NOMO-1 treated with dmso at 0.1 percent for 144 hours (cell line): ENCODE measurements around the gene RHOJ.
"Not testable (repeated sequence)": the region's sequence is repeated elsewhere in the genome, so short reads cannot be mapped to it uniquely, and the experiment has no call there.

Source experiments
- DNase-seq: peaks from one replicate; lab custom pipeline; 2025; ENCODE audit not compliant: unreplicated experiment; lab: John Stamatoyannopoulos, UW

Gene RHOJ

GRCh38 chr14:63295231-63295685, 91.0 kb downstream of the RHOJ start:
- DNase-seq: no peak

- DNase-seq: no peak
Observed at GRCh38 chr14:63296060-63296563, 91.9 kb downstream of the RHOJ start.

GRCh38 chr14:63297372-63298063, 93.3 kb downstream of the RHOJ start:
- DNase-seq: no peak

- no peak for DNase-seq
Observed at GRCh38 chr14:63299351-63300110, 95.3 kb downstream of the RHOJ start.

GRCh38 chr14:63300854-63301253, 96.6 kb downstream of the RHOJ start:
- no peak for DNase-seq

- no peak for DNase-seq
Observed at GRCh38 chr14:63301891-63302534, 97.8 kb downstream of the RHOJ start.

GRCh38 chr14:63304429-63304828, 100.2 kb downstream of the RHOJ start:
- not testable (repeated sequence) for DNase-seq

- no peak for DNase-seq
Observed at GRCh38 chr14:63308723-63309317, 104.6 kb downstream of the RHOJ start.

- no peak for DNase-seq
Observed at GRCh38 chr14:63318835-63319234, 114.6 kb downstream of the RHOJ start, which contains the start of gene GPHB5. Gene GPHB5, minus strand, starts transcription at chr14:63318935. Its CDS starts 1,086 bp downstream, at chr14:63317849.

GRCh38 chr14:63322472-63322871, 118.2 kb downstream of the RHOJ start:
- DNase-seq: no peak

GRCh38 chr14:63322897-63323573, 118.8 kb downstream of the RHOJ start:
- no peak for DNase-seq

- no peak for DNase-seq
Observed at GRCh38 chr14:63326840-63327239, 122.6 kb downstream of the RHOJ start.

- no peak for DNase-seq
Observed at GRCh38 chr14:63328787-63329737, 124.8 kb downstream of the RHOJ start.

GRCh38 chr14:63342371-63342770, 138.1 kb downstream of the RHOJ start:
- no peak for DNase-seq
